ENCODE data around the gene KLHL28. TPM values are rescaled to one million over a fixed set of nuclear protein-coding genes. Genes with fewer than 3 reads are reported as not detected.

KLHL28 gene
- total and polyA plus RNA-seq, 10 of the 15 experiments (the other 5 are each of a cell fraction or from before 2014, with no cell fraction given), result 2.7 to 9.8 (median 6.2) TPM

DNA sequence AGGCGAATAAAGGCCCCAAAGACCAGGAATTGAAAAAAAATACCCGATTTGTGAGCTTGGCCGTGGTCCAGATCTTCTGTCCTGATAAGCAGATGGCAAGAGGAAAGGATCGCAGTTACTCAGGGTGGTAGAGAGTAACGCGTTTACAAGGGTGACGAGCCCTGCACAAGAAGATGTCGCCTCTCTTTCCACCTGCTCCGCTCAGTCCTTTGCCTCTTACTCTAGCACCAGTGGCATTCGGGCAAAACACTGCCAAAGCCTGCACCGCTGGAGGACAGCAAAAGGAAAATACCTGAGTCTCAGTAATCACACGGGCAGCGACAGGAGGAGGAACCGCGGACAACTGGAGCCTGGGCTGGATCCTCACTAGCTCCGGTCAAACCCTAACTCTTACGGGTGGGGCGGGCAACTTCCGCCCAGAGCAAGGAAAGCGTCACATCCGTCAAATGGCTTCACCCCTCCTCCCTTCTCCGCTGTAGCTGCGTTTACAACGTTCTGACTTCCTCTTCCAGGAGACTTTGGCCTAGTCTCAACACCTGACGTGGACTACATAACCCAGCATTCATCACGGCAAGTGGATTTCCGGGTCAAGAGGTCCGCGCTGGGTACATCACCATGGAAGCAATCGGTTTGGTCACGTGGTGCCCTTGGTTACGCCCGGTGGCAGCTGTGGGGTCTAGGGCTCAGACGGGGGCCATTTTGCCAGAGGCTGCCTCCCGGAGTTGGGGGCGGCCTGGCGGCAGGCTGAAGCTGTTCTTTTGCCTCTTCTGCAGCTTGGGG is at the start of gene KLHL28, which contains the start of gene TOGARAM1 (continued):
- TF ChIP-seq, protein P1, sequence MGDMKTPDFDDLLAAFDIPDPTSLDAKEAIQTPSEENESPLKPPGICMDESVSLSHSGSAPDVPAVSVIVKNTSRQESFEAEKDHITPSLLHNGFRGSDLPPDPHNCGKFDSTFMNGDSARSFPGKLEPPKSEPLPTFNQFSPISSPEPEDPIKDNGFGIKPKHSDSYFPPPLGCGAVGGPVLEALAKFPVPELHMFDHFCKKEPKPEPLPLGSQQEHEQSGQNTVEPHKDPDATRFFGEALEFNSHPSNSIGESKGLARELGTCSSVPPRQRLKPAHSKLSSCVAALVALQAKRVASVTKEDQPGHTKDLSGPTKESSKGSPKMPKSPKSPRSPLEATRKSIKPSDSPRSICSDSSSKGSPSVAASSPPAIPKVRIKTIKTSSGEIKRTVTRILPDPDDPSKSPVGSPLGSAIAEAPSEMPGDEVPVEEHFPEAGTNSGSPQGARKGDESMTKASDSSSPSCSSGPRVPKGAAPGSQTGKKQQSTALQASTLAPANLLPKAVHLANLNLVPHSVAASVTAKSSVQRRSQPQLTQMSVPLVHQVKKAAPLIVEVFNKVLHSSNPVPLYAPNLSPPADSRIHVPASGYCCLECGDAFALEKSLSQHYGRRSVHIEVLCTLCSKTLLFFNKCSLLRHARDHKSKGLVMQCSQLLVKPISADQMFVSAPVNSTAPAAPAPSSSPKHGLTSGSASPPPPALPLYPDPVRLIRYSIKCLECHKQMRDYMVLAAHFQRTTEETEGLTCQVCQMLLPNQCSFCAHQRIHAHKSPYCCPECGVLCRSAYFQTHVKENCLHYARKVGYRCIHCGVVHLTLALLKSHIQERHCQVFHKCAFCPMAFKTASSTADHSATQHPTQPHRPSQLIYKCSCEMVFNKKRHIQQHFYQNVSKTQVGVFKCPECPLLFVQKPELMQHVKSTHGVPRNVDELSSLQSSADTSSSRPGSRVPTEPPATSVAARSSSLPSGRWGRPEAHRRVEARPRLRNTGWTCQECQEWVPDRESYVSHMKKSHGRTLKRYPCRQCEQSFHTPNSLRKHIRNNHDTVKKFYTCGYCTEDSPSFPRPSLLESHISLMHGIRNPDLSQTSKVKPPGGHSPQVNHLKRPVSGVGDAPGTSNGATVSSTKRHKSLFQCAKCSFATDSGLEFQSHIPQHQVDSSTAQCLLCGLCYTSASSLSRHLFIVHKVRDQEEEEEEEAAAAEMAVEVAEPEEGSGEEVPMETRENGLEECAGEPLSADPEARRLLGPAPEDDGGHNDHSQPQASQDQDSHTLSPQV (IDR thresholded peaks at IDR 0.05), result no peak
- 0 out of 2 replicates have a peak, but pooled peaks have one; percentile 8 for TF ChIP-seq MYB (IDR thresholded peaks at IDR 0.05; ENCODE audit: borderline replicate concordance, low read depth, low read length)
- TF ChIP-seq RB1 (IDR thresholded peaks at IDR 0.05; ENCODE audit: borderline replicate concordance), result no peak
- no peak for TF ChIP-seq NFIC (IDR thresholded peaks at IDR 0.05; ENCODE audit: low read depth, low read length)
- TF ChIP-seq MEF2A (IDR thresholded peaks at IDR 0.05; ENCODE audit: insufficient read depth, low read depth, low read length), result 0 out of 2 replicates have a peak, but pooled peaks have one; percentile 16
- TF ChIP-seq, protein P2, sequence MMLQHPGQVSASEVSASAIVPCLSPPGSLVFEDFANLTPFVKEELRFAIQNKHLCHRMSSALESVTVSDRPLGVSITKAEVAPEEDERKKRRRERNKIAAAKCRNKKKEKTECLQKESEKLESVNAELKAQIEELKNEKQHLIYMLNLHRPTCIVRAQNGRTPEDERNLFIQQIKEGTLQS (IDR thresholded peaks at IDR 0.05; ENCODE audit: borderline replicate concordance, extremely low read depth, low read depth, low read length), result peak; percentile 83; the same call in 1 of the 2 replicates
- TF ChIP-seq, protein P3, sequence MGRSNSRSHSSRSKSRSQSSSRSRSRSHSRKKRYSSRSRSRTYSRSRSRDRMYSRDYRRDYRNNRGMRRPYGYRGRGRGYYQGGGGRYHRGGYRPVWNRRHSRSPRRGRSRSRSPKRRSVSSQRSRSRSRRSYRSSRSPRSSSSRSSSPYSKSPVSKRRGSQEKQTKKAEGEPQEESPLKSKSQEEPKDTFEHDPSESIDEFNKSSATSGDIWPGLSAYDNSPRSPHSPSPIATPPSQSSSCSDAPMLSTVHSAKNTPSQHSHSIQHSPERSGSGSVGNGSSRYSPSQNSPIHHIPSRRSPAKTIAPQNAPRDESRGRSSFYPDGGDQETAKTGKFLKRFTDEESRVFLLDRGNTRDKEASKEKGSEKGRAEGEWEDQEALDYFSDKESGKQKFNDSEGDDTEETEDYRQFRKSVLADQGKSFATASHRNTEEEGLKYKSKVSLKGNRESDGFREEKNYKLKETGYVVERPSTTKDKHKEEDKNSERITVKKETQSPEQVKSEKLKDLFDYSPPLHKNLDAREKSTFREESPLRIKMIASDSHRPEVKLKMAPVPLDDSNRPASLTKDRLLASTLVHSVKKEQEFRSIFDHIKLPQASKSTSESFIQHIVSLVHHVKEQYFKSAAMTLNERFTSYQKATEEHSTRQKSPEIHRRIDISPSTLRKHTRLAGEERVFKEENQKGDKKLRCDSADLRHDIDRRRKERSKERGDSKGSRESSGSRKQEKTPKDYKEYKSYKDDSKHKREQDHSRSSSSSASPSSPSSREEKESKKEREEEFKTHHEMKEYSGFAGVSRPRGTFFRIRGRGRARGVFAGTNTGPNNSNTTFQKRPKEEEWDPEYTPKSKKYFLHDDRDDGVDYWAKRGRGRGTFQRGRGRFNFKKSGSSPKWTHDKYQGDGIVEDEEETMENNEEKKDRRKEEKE (IDR thresholded peaks at IDR 0.05), result no peak
- no peak for TF ChIP-seq CHD4 (IDR thresholded peaks at IDR 0.05)
- TF ChIP-seq STAT1 (conservative IDR thresholded peaks at IDR 0.05), result 0 out of 2 replicates have a peak, but pooled peaks have one; percentile 38
- peak; percentile 91 for TF ChIP-seq CHD2 (IDR thresholded peaks at IDR 0.05; ENCODE audit: borderline replicate concordance, low read depth, low read length)
- TF ChIP-seq DPF2 (IDR thresholded peaks at IDR 0.05), result peak; percentile 7; the same call in 1 of the 2 replicates
- TF ChIP-seq, protein P4, sequence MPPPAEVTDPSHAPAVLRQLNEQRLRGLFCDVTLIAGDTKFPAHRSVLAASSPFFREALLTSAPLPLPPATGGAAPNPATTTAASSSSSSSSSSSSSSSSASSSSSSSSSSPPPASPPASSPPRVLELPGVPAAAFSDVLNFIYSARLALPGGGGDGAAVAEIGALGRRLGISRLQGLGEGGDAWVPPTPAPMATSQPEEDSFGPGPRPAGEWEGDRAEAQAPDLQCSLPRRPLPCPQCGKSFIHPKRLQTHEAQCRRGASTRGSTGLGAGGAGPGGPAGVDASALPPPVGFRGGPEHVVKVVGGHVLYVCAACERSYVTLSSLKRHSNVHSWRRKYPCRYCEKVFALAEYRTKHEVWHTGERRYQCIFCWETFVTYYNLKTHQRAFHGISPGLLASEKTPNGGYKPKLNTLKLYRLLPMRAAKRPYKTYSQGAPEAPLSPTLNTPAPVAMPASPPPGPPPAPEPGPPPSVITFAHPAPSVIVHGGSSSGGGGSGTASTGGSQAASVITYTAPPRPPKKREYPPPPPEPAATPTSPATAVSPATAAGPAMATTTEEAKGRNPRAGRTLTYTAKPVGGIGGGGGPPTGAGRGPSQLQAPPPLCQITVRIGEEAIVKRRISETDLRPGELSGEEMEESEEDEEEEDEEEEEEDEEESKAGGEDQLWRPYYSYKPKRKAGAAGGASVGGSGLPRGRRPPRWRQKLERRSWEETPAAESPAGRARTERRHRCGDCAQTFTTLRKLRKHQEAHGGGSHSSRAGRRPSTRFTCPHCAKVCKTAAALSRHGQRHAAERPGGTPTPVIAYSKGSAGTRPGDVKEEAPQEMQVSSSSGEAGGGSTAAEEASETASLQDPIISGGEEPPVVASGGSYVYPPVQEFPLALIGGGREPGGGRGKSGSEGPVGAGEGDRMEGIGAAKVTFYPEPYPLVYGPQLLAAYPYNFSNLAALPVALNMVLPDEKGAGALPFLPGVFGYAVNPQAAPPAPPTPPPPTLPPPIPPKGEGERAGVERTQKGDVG (CRISPR knock-in tag; IDR thresholded peaks at IDR 0.05), result 0 out of 2 replicates have a peak, but pooled peaks have one; percentile 42
- TF ChIP-seq RFX5 (IDR thresholded peaks at IDR 0.05; ENCODE audit: low read depth, low read length), result peak; percentile 14; the same call in 1 of the 2 replicates
- peak; percentile 93 for TF ChIP-seq POLR2A (IDR thresholded peaks at IDR 0.05; ENCODE audit: low read depth, low read length)
- peak; percentile 97 for TF ChIP-seq HCFC1 (IDR thresholded peaks at IDR 0.05; ENCODE audit: low read length)
- TF ChIP-seq FOS (IDR thresholded peaks at IDR 0.05; ENCODE audit: borderline replicate concordance, extremely low read depth, insufficient read length), result no peak
- peak; percentile 63 to 86; a peak in 3 of 4 replicates for TF ChIP-seq BHLHE40 (IDR thresholded peaks at IDR 0.05; ENCODE audit: borderline replicate concordance in 1 of 2, low read depth in 2 of 2, low read length in 1 of 2)
- TF ChIP-seq ZBED1 (IDR thresholded peaks at IDR 0.05; ENCODE audit: borderline replicate concordance), result peak; percentile 77; the same call in 1 of the 2 replicates
- peak; percentile 99 for TF ChIP-seq NR2C1 (IDR thresholded peaks at IDR 0.05)

Data from GM12878 (cell line).